K562 (cell line): Measurements from ENCODE around the gene GABRR1. TPM values are rescaled to one million over a fixed set of nuclear protein-coding genes. Genes with fewer than 3 reads are reported as not detected.

Experiments used
- ATAC-seq: fragments of 200-7000 bp; cut with Tn5 transposase; 3 replicates; pipeline ENCODE4 v1.9.1; 2020; ENCODE audit warnings: moderate library complexity
- BruUV-seq: library from RNA; stranded (reverse); fragments of 400-500 nt; replicated peaks from 2 replicates; lab custom pipeline; 2021; lab: Mats Ljungman, UMichigan
- CTCF ChIA-PET: fragments of 300-600 bp; formaldehyde crosslinking; extraction: SDS; loops from one replicate; lab custom pipeline; 2021; ENCODE audit warnings: low intra/inter-chr PET ratio; lab: Yijun Ruan, JAX
- POLR2A ChIA-PET: fragments of 300-600, 350-650 bp; sonication (Branson Sonifier 250); formaldehyde crosslinking; extraction: SDS; loops from one replicate; lab custom pipeline; 2021; ENCODE audit warnings: antibody characterized with exemption, inconsistent platforms; lab: Yijun Ruan, JAX
- DNase-seq, 4 experiments: peaks; one replicate each; pipeline versions ENCODE4 v3.0.0 to v3.0.0-alpha.2; 2011 to 2018; ENCODE audit warnings: low spot score in 3 of 4, mixed read lengths in 3 of 4; ENCODE audit errors: extremely low read depth in 1 of 4
- FAIRE-seq: peaks from 2 replicates; lab custom pipeline; 2011; peaks lifted over from hg19 to GRCh38; lab: Jason Lieb, UNC
- H2AFZ ChIP-seq: 2 replicates; pipeline ENCODE4 v1.6.0; 2011; ENCODE audit warnings: low read depth, low read length, control low read depth, inconsistent platforms
- H3K27ac ChIP-seq: fragments of 200-600 bp; 3 replicates; pipeline ENCODE4 v1.8.0; 2011; ENCODE audit warnings: low read depth, mild to moderate bottlenecking, control low read depth, inconsistent platforms, low read length, moderate library complexity, mixed read lengths; ENCODE audit errors: extremely low read depth
- H3K27me3 ChIP-seq, 2 experiments: fragments of 300-600 bp in 1 of 2; 2 replicates in 1 of 2; 3 replicates in 1 of 2; pipeline versions ENCODE4 v1.6.0 to v1.8.0; 2011; ENCODE audit warnings: inconsistent platforms in 2 of 2, low read length in 2 of 2, mild to moderate bottlenecking in 1 of 2, mixed read lengths in 1 of 2, moderate library complexity in 1 of 2; ENCODE audit not compliant: control insufficient read depth in 2 of 2, insufficient read depth in 2 of 2
- H3K36me3 ChIP-seq: fragments of 300-600 bp; 3 replicates; pipeline ENCODE4 v1.8.0; 2011; ENCODE audit warnings: mild to moderate bottlenecking, low read length, inconsistent platforms; ENCODE audit not compliant: control insufficient read depth, insufficient read depth
- H3K4me1 ChIP-seq, 2 experiments: fragments of 200-600 bp in 1 of 2; replicated peaks in 1 of 2; 2 replicates in 1 of 2; 3 replicates in 1 of 2; pipeline versions ENCODE4 v1.5.1 to v1.8.0; 2011; ENCODE audit warnings: inconsistent platforms in 2 of 2, low read length in 2 of 2, mild to moderate bottlenecking in 1 of 2, mixed read lengths in 1 of 2, moderate library complexity in 1 of 2; ENCODE audit not compliant: control insufficient read depth in 2 of 2, insufficient read depth in 2 of 2
- H3K4me2 ChIP-seq: 2 replicates; pipeline ENCODE4 v1.6.1; 2011; ENCODE audit warnings: low read length, control low read depth, inconsistent platforms, mixed read lengths; ENCODE audit not compliant: insufficient read depth
- H3K4me3 ChIP-seq: fragments of 200-600 bp; sonication (generic), shearing (Covaris generic); 2 replicates; pipeline ENCODE4 v1.5.1; 2016; ENCODE audit warnings: control low read depth, inconsistent platforms
- H3K79me2 ChIP-seq: fragments of 200-600 bp; 3 replicates; pipeline ENCODE4 v1.8.0; 2011; ENCODE audit warnings: low read length, inconsistent platforms; ENCODE audit not compliant: control insufficient read depth, insufficient read depth
- H3K9ac ChIP-seq, 2 experiments: 2 replicates each; pipeline versions ENCODE4 v1.6.0 to v1.6.1; 2011; ENCODE audit warnings: low read depth in 2 of 2, low read length in 2 of 2, control low read depth in 1 of 2, inconsistent platforms in 1 of 2, mild to moderate bottlenecking in 1 of 2, mixed read lengths in 1 of 2; ENCODE audit not compliant: insufficient read depth in 1 of 2
- H3K9me1 ChIP-seq: one replicate; pipeline ENCODE4 v1.6.0; 2011; ENCODE audit warnings: inconsistent platforms, mild to moderate bottlenecking, low read length, moderate library complexity; ENCODE audit not compliant: control insufficient read depth, insufficient read depth
- H3K9me3 ChIP-seq: replicated peaks from 2 replicates; pipeline ENCODE4 v1.5.1; 2011; ENCODE audit warnings: low read depth, low read length, inconsistent platforms; ENCODE audit not compliant: control insufficient read depth, insufficient read depth
- H4K20me1 ChIP-seq: replicated peaks from 2 replicates; pipeline ENCODE4 v1.6.1; 2011; ENCODE audit warnings: low read length, inconsistent platforms, mixed read lengths; ENCODE audit not compliant: control insufficient read depth, insufficient read depth
- E2F3 ChIP-seq: fragments of 250-450 bp; sonication (Bioruptor Pico); IDR thresholded peaks from 2 replicates; pipeline ENCODE4 v1.4.0; 2020; ENCODE audit warnings: mild to moderate bottlenecking
- ETS2 ChIP-seq: IDR thresholded peaks from 2 replicates; pipeline ENCODE4 v1.6.1; 2016; ENCODE audit warnings: borderline replicate concordance, missing genetic modification characterization, mild to moderate bottlenecking, moderate library complexity, missing compliant biosample characterization; ENCODE audit not compliant: poor library complexity, severe bottlenecking
- JUNB ChIP-seq: fragments of 450-650 bp; formaldehyde crosslinking; conservative IDR thresholded peaks from 2 replicates; pipeline ENCODE4 v1.4.0; 2020; ENCODE audit warnings: mild to moderate bottlenecking
- MYC ChIP-seq, 2 experiments: fragments of 250-450 bp in 1 of 2; sonication (Bioruptor Pico) in 1 of 2; IDR thresholded peaks; 2 replicates each; pipeline versions ENCODE4 v1.5.1 to v1.6.1; 2012 to 2021; ENCODE audit warnings: low read depth in 2 of 2, borderline replicate concordance in 1 of 2, improper control_type of control experiment in 1 of 2, low read length in 1 of 2, mild to moderate bottlenecking in 1 of 2, moderate library complexity in 1 of 2
- NCOA6 ChIP-seq: fragments of 450-650 bp; IDR thresholded peaks from 2 replicates; pipeline ENCODE4 v1.6.1; 2017; ENCODE audit warnings: mild to moderate bottlenecking
- NFYB ChIP-seq: IDR thresholded peaks from 2 replicates; pipeline ENCODE4 v1.6.1; 2011; ENCODE audit warnings: mild to moderate bottlenecking, moderate library complexity; ENCODE audit not compliant: insufficient read length; ENCODE audit errors: extremely low read depth
- PHB2 ChIP-seq: fragments of 450-650 bp; IDR thresholded peaks from 2 replicates; pipeline ENCODE4 v1.6.1; 2017; ENCODE audit warnings: low read depth
- SMARCE1 ChIP-seq: fragments of 450-650 bp; IDR thresholded peaks from 2 replicates; pipeline ENCODE4 v1.7.1; 2016; ENCODE audit warnings: mild to moderate bottlenecking
- ZFP36 ChIP-seq: fragments of 150-350 bp; IDR thresholded peaks from 2 replicates; pipeline ENCODE4 v1.6.1; 2018; ENCODE audit warnings: low read length, low read depth; ENCODE audit not compliant: partially characterized antibody
- WGBS: fragments of 100-300 bp; shearing (Covaris generic); methylation state at CpG from one replicate; pipeline ENCODE4 v1.1.6; 2016; ENCODE audit warnings: low coverage, mixed read lengths; ENCODE audit not compliant: insufficient coverage; ENCODE audit errors: missing lambda C conversion rate; 5-methylcytosine and 5-hydroxymethylcytosine counted together
- in situ Hi-C: fragments of 300-500 bp; cut with MboI; formaldehyde crosslinking; loops from 4 replicates; pipeline ENCODE4 v1.15.0; 2018; ENCODE audit warnings: inconsistent platforms, mixed read lengths
- intact Hi-C: fragments of 100-400 bp; cut with micrococcal nuclease; formaldehyde crosslinking; loops from 2 replicates; pipeline ENCODE4 v1.14.2; 2022
- polyA plus RNA-seq, 8 experiments: library from polyadenylated mRNA; depleted of rRNA in 4 of 8; stranded (reverse) in 5 of 8; unstranded in 3 of 8; fragments of >200 nt; fragmentation: Nextera tagmentation in 2 of 8; fragmentation: Illumina TruSeq in 1 of 8; extraction: Ambion mirVana in 2 of 8; extraction: Trizol in 1 of 8; gene quantifications; 2 replicates each; pipeline versions ENCODE4 v1.2.1 to v1.2.3, GENCODE V29; 2011 to 2014; ENCODE audit warnings: inconsistent platforms in 1 of 8, missing spikeins in 1 of 8
- total RNA-seq, 7 experiments: library from RNA; depleted of rRNA in 6 of 7; stranded (reverse); fragments of >200 nt in 6 of 7; fragmentation: Illumina TruSeq in 2 of 7; extraction: Trizol in 2 of 7; gene quantifications; 2 replicates each; pipeline versions ENCODE4 v1.2.1 to v1.2.3, GENCODE V29; 2011 to 2021; ENCODE audit warnings: low replicate concordance in 1 of 7
- TF ChIP-seq, protein P1 (sequence below): sonication (generic); formaldehyde crosslinking; IDR thresholded peaks from 2 replicates; pipeline ENCODE4 v1.4.0; 2020; ENCODE audit warnings: mild to moderate bottlenecking, missing genetic modification reagents

GABRR1 gene
- total and polyA plus RNA-seq, 9 of the 15 experiments (the other 6 are each of a cell fraction or from before 2014, with no cell fraction given) = not detected

- Histone ChIP-seq H3K4me3 (no peak overlapping the region), H3K36me3 (no peaks in the 10 kb centered on the region), H3K4me2 (no peak overlapping the region), H3K4me1 (no peaks in the 10 kb centered on the region), H3K27me3 (peaks cover 3 to 7% of the 10 kb centered on the region in 2 experiments; a peak in 3 of 5 replicates), H3K79me2 (no peaks in the 10 kb centered on the region), H3K9me3 (no peaks in the 10 kb centered on the region), H3K9me1 (no peaks in the 10 kb centered on the region), H2AFZ (no peak overlapping the region), H3K27ac (no peak overlapping the region), H4K20me1 (no peaks in the 10 kb centered on the region), H3K9ac (no peak overlapping the region)
- CTCF ChIA-PET = no interaction called here
- in situ Hi-C loops (no loop called here), intact Hi-C loops (no loop called here)
- WGBS = 0% methylated on average over 3 of the region's 3 CpGs
- FAIRE-seq (no peak), ATAC-seq (no peak), DNase-seq (no peak)
- no TSS peak for BruUV-seq
- POLR2A ChIA-PET = interaction anchor here (1.0 kb wide), 1 partner anchor 18 kb away, joined by 3 read pairs; no protein-coding TSS in a partner anchor
- no peak for TF ChIP-seq E2F3 (CRISPR knock-in tag)
- TF ChIP-seq ZFP36 = no peak
- no peak for TF ChIP-seq JUNB (CRISPR knock-in tag)
- no peak for TF ChIP-seq NFYB
- TF ChIP-seq NCOA6 = no peak
- TF ChIP-seq, protein P1, sequence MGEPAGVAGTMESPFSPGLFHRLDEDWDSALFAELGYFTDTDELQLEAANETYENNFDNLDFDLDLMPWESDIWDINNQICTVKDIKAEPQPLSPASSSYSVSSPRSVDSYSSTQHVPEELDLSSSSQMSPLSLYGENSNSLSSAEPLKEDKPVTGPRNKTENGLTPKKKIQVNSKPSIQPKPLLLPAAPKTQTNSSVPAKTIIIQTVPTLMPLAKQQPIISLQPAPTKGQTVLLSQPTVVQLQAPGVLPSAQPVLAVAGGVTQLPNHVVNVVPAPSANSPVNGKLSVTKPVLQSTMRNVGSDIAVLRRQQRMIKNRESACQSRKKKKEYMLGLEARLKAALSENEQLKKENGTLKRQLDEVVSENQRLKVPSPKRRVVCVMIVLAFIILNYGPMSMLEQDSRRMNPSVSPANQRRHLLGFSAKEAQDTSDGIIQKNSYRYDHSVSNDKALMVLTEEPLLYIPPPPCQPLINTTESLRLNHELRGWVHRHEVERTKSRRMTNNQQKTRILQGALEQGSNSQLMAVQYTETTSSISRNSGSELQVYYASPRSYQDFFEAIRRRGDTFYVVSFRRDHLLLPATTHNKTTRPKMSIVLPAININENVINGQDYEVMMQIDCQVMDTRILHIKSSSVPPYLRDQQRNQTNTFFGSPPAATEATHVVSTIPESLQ (CRISPR knock-in tag) = no peak
- TF ChIP-seq MYC (IDR thresholded peaks at IDR 0.05; ENCODE audit: low read depth, low read length) = no peak
- TF ChIP-seq MYC (CRISPR knock-in tag; IDR thresholded peaks at IDR 0.05; ENCODE audit: borderline replicate concordance, low read depth) = no peak
- TF ChIP-seq SMARCE1 = no peak
- TF ChIP-seq ETS2 (tag) = no peak
- TF ChIP-seq PHB2 = no peak
Observed at GRCh38 chr6:89131599-89131998, 85.6 kb downstream of the GABRR1 start.
